WTC11 (cell line): Measurements from ENCODE around the gene LRRC1. TPM values are rescaled to one million over a fixed set of nuclear protein-coding genes. Genes with fewer than 3 reads are reported as not detected.

Experiments used
- ATAC-seq: fragments of 200-7000 bp; cut with Tn5 transposase; 2 replicates; pipeline ENCODE4 v1.10.0; 2021; ENCODE audit warnings: mild to moderate bottlenecking, moderate library complexity
- CTCF ChIA-PET: fragments of 300-600 bp; sonication (Branson Sonifier 250); formaldehyde crosslinking; loops from one replicate; lab custom pipeline; 2021; ENCODE audit warnings: antibody characterized with exemption; lab: Charles Lee
- POLR2A ChIA-PET: fragments of 350-600 bp; sonication (Branson Sonifier 250); formaldehyde crosslinking; loops from one replicate; lab custom pipeline; 2021; ENCODE audit warnings: antibody characterized with exemption; lab: Charles Lee
- DNase-seq: peaks from one replicate; pipeline ENCODE4 v3.0.0; 2021; ENCODE audit warnings: low spot score
- H3K27ac Mint-ChIP-seq: 2 replicates; pipeline ENCODE4 v1.8.0; 2021; ENCODE audit warnings: mixed read lengths
- H3K27me3 Mint-ChIP-seq: 2 replicates; pipeline ENCODE4 v1.8.0; 2021; ENCODE audit warnings: low read depth, mild to moderate bottlenecking, moderate library complexity, mixed read lengths
- H3K36me3 Mint-ChIP-seq: 2 replicates; pipeline ENCODE4 v1.8.0; 2021; ENCODE audit warnings: mixed read lengths
- H3K4me1 Mint-ChIP-seq: 2 replicates; pipeline ENCODE4 v1.8.0; 2022; ENCODE audit warnings: mixed read lengths
- H3K4me3 Mint-ChIP-seq: 2 replicates; pipeline ENCODE4 v1.8.0; 2021; ENCODE audit warnings: mild to moderate bottlenecking, moderate library complexity, mixed read lengths
- H3K9me3 Mint-ChIP-seq: 2 replicates; pipeline ENCODE4 v1.8.0; 2021; ENCODE audit warnings: mixed read lengths
- AFF4 ChIP-seq: sonication (generic); formaldehyde crosslinking; IDR thresholded peaks from 2 replicates; pipeline ENCODE4 v1.8.1; 2023; ENCODE audit warnings: mild to moderate bottlenecking, missing genetic modification reagents, borderline replicate concordance
- ESRRA ChIP-seq: sonication (generic); formaldehyde crosslinking; IDR thresholded peaks from 2 replicates; pipeline ENCODE4 v1.8.1; 2022; ENCODE audit warnings: mild to moderate bottlenecking, missing genetic modification reagents, borderline replicate concordance
- GTF2I ChIP-seq: fragments of 250-450 bp; sonication (Bioruptor Pico); conservative IDR thresholded peaks from 2 replicates; pipeline ENCODE4 v1.4.0; 2021; ENCODE audit warnings: mild to moderate bottlenecking
- IRF1 ChIP-seq: sonication (generic); formaldehyde crosslinking; IDR thresholded peaks from 2 replicates; pipeline ENCODE4 v1.8.0; 2023; ENCODE audit warnings: missing genetic modification reagents
- IRF2 ChIP-seq: sonication (generic); formaldehyde crosslinking; IDR thresholded peaks from 2 replicates; pipeline ENCODE4 v1.8.0; 2022; ENCODE audit warnings: low read depth, missing genetic modification reagents, borderline replicate concordance
- JAZF1 ChIP-seq: fragments of 250-450 bp; sonication (Bioruptor Pico); IDR thresholded peaks from 2 replicates; pipeline ENCODE4 v1.9.0; 2021; ENCODE audit warnings: moderate library complexity, mild to moderate bottlenecking, inconsistent platforms
- MLX ChIP-seq: sonication (generic); formaldehyde crosslinking; IDR thresholded peaks from 2 replicates; pipeline ENCODE4 v1.8.1; 2023; ENCODE audit warnings: mild to moderate bottlenecking, missing genetic modification reagents, moderate library complexity
- MXD4 ChIP-seq: fragments of 250-450 bp; sonication (Bioruptor Pico); IDR thresholded peaks from 2 replicates; pipeline ENCODE4 v1.8.0; 2021; ENCODE audit warnings: mild to moderate bottlenecking, moderate library complexity, borderline replicate concordance
- NFE2L1 ChIP-seq: sonication (generic); formaldehyde crosslinking; IDR thresholded peaks from 2 replicates; pipeline ENCODE4 v1.8.1; 2023; ENCODE audit warnings: missing genetic modification reagents
- PRDM15 ChIP-seq: sonication (generic); formaldehyde crosslinking; IDR thresholded peaks from 2 replicates; pipeline ENCODE4 v1.8.0; 2022; ENCODE audit warnings: missing genetic modification reagents
- RORB ChIP-seq: fragments of 250-450 bp; sonication (Bioruptor Pico); IDR thresholded peaks from 2 replicates; pipeline ENCODE4 v1.9.0; 2021; ENCODE audit warnings: mild to moderate bottlenecking
- SMAD3 ChIP-seq: sonication (generic); formaldehyde crosslinking; IDR thresholded peaks from 2 replicates; pipeline ENCODE4 v1.8.0; 2022; ENCODE audit warnings: missing genetic modification reagents, mild to moderate bottlenecking, borderline replicate concordance
- TEAD4 ChIP-seq: sonication (generic); formaldehyde crosslinking; IDR thresholded peaks from 2 replicates; pipeline ENCODE4 v1.8.0; 2022; ENCODE audit warnings: mild to moderate bottlenecking, missing genetic modification reagents
- ZMAT4 ChIP-seq: fragments of 250-450 bp; sonication (Bioruptor Pico); IDR thresholded peaks from 2 replicates; pipeline ENCODE4 v1.9.0; 2021; ENCODE audit warnings: mild to moderate bottlenecking
- ZNF232 ChIP-seq: sonication (generic); formaldehyde crosslinking; IDR thresholded peaks from 2 replicates; pipeline ENCODE4 v1.8.0; 2022; ENCODE audit warnings: mild to moderate bottlenecking, missing genetic modification reagents
- ZNF532 ChIP-seq: fragments of 250-450 bp; sonication (Bioruptor Pico); IDR thresholded peaks from 2 replicates; pipeline ENCODE4 v1.9.0; 2021; ENCODE audit warnings: mild to moderate bottlenecking, borderline replicate concordance
- total RNA-seq: library from RNA; stranded (reverse); gene quantifications from 3 replicates; pipeline ENCODE4 v1.2.3, GENCODE V29; 2021

LRRC1 gene
- total RNA-seq, 1 experiment from 2014 or later = 12.7 TPM

- no peaks in the 10 kb centered on the region; the same call in 1 of the 2 replicates for H3K27me3 Mint-ChIP-seq
- peaks cover 8% of the 10 kb centered on the region for H3K36me3 Mint-ChIP-seq
- TF ChIP-seq ZMAT4 (CRISPR knock-in tag) (no peak), ESRRA (CRISPR knock-in tag) (no peak), IRF1 (CRISPR knock-in tag) (no peak), ZNF232 (CRISPR knock-in tag) (no peak), MLX (no peak), RORB (CRISPR knock-in tag) (no peak), MXD4 (no peak), PRDM15 (CRISPR knock-in tag) (no peak), TEAD4 (no peak), SMAD3 (CRISPR knock-in tag) (no peak), JAZF1 (CRISPR knock-in tag) (no peak)
- TF ChIP-seq, all 79 proteins: peak for 0
- ChIA-PET POLR2A (no interaction called here), CTCF (interaction anchor here (0.8 to 1.1 kb wide), 2 partner anchors 13 to 215 kb away, joined by 3 read pairs; no protein-coding TSS in a partner anchor)
- Mint-ChIP-seq H3K27ac (no peak overlapping the region), H3K4me3 (no peak overlapping the region), H3K9me3 (peaks cover 29% of the 10 kb centered on the region), H3K4me1 (no peaks in the 10 kb centered on the region)
- no peak for DNase-seq
- ATAC-seq = no peak
These were observed 148.6 kb downstream of the LRRC1 start for GRCh38 chr6:53943395-53943794.

- POLR2A ChIA-PET = no interaction called here
- DNase-seq (no peak), ATAC-seq (no peak)
- CTCF ChIA-PET = no interaction called here
- peaks cover 10% of the 10 kb centered on the region for H3K36me3 Mint-ChIP-seq
- H3K4me3 Mint-ChIP-seq = no peak overlapping the region
- no peak overlapping the region for H3K27ac Mint-ChIP-seq
- H3K4me1 Mint-ChIP-seq = no peaks in the 10 kb centered on the region
- H3K9me3 Mint-ChIP-seq = peaks cover 34% of the 10 kb centered on the region
- no peaks in the 10 kb centered on the region; the same call in 1 of the 2 replicates for H3K27me3 Mint-ChIP-seq
- TF ChIP-seq PRDM15 (CRISPR knock-in tag) = no peak
- TF ChIP-seq GTF2I (CRISPR knock-in tag) = no peak
- TF ChIP-seq MXD4 = no peak
- no peak for TF ChIP-seq AFF4 (CRISPR knock-in tag)
- TF ChIP-seq NFE2L1 (CRISPR knock-in tag) = no peak
- no peak for TF ChIP-seq ZNF532
- no peak for TF ChIP-seq IRF2 (CRISPR knock-in tag)
These were observed 149.3 kb downstream of the LRRC1 start for GRCh38 chr6:53944091-53944490.
